DMS153 treated with DMSO at 0.1 percent for 48 hours (cell line): ENCODE data around the gene PRRT1B.
"Not testable (repeated sequence)": the region's sequence is repeated elsewhere in the genome, so short reads cannot be mapped to it uniquely, and the experiment has no call there.

ENCODE experiments used
- DNase-seq: peaks from one replicate; lab custom pipeline; 2025; ENCODE audit not compliant: unreplicated experiment; lab: John Stamatoyannopoulos, UW

Gene PRRT1B

DNA sequence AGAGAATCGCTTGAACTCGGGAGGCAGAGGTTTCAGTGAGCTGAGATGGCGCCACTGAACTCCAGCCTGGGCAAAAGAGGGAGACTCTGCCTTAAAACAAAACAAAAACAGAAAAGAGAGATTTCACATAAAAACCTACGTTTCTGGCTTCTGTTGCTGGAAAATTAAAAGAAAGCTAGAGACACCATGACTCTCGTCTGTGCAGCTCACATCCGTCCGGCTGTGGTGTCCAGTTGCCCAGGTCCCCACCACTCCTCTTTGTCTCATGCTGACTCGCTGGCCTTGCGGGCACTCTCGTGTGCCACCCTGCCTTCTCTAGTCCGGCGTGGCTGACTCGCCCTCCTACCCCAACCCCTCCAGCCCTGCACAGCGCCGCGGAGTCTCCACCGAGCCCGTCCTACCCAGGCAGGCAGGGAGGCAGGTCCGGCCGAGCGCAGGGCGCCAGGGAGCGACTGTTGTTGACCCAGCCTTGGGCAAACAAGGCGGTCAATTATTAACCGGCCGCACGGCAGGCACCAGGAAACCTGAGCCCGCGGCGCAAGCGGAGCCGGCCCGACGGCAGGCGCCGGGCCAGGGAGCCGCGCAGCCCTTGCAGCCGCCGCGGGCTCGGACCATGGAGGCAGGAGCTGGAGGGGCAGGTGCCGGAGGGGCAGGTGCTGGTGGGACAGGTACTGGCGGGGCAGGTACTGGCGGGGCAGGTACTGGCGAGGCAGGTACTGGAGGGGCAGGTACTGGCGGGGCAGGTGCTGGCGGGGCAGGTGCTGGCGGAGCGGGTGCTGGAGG, at the start of gene PRRT1B:
Gene PRRT1B, plus strand, starts transcription at position 521 of the 783 bp plus-strand sequence. Its CDS starts 93 bp downstream, at position 614.
- peak; percentile 52 for DNase-seq

DNA sequence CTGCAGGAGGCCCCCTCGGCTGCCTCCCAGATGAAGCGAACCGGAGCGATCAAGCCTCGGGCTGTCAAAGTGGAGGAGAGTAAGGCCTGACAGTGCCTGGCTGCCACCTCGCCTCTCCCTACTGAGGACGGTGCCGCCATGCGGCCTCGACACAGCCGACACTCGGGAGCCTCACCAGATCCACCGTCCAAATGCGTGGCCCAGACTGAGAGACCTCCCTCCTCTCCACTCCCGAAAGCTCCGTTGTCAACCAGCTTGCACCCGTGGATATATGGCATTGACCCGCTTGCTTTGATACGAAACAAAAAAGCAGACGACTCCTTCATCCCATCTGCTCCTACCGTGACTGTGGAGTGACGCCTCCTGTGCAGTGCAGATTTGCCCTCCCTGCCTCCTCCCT, 49.5 kb upstream of the PRRT1B start:
- DNase-seq: no peak

DNA sequence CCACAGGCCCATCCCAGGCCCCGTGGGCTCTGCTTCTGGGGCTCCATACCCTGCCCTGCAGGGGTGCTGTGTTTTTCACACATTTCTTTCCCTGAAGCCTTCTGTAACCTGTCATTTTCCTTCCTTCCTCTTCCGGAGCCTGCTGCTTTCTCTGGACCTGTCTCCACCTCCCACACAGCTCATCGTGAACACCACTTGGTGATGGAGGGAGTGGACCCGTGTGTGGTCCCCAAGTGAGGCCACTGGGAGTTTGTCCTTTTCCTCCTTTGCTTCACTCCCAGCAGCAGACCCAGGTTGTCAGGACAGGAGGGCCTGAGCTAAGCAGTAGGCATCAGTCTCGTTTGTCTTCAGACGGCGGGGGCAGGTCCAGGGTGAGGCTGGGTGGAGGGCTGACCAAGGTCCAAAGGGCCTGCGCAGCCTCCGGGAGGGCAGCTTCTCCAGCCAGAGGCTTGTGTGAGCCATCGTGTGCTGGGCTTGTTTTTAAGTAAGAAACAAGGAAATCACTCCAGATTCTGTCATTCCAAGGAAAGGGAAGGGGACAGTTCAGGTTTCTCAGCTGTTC, 48.4 kb upstream of the PRRT1B start:
- DNase-seq: no peak

DNA sequence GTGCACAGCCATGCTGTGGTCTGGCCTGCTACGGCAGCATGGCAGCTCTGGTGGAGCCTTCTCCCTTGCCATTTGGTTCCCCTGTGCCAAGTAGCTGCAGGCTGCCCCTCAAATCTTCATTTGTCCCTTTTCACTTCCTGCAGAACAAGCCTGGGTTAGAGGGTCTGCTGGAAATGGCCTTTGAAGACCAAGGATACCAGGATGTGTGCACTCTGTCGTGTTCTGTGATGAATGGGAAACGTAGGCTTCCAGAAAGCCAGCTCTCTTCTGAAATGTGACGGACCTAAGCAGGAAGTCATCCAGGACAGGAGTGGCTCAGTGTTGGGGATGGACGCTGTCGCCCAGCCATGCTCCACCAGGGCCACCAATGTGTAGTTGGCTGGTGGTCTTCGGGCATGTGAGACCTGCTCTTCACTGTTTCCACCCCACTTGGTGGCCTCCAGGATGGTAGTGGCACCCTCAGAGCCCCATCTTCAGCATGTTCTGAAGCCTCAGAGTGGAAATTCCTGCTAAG, 46.0 kb upstream of the PRRT1B start:
- DNase-seq: no peak

DNA sequence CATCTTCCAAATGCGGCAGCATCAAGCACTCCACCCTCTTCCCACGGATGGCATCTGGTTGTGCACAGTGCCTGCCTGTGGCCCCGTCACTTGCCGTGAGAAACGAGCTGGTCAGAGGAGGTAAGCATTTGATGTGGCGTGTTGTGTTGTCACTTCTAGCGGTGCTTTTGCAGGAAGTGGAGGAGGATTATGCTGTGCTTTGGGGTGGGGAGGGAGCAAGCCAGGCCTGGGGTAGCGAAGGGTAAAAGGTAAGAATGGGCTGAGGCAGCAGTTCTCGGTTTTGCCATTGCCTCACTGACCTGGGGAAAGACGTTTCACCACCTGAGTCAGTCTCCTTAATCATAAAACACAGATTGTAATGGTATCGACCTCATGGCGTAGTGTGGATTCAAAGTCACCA, 44.9 kb upstream of the PRRT1B start:
- no peak for DNase-seq

DNA sequence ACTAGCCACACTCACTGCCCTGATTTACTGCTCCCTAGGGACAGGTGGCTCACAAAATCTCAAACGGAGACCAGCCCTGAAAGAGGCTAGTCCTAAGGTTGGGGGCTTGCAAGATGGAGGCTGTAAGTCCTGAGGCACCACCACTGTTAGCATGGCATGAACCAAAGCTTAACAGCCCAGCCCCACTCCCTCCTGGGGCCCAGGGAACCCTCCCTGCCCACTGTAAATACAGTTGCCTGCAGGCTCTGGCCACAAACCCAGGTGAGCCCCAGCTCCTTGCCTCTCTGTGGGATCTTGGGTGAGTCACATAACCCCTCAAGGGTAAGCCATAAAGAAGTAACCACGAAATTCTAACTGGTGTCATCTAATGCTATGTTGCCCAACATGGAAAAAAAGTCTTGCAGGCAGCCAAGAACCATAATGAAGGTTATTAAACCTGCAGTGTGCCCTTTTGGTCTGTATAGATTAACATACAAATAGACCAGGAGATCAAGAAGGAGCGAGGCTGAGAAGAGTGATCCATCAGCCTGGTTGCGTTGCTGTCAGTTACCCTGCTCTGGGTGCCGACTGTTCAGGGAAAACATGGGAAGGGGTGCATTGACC, 44.3 kb upstream of the PRRT1B start:
- DNase-seq: no peak

DNA sequence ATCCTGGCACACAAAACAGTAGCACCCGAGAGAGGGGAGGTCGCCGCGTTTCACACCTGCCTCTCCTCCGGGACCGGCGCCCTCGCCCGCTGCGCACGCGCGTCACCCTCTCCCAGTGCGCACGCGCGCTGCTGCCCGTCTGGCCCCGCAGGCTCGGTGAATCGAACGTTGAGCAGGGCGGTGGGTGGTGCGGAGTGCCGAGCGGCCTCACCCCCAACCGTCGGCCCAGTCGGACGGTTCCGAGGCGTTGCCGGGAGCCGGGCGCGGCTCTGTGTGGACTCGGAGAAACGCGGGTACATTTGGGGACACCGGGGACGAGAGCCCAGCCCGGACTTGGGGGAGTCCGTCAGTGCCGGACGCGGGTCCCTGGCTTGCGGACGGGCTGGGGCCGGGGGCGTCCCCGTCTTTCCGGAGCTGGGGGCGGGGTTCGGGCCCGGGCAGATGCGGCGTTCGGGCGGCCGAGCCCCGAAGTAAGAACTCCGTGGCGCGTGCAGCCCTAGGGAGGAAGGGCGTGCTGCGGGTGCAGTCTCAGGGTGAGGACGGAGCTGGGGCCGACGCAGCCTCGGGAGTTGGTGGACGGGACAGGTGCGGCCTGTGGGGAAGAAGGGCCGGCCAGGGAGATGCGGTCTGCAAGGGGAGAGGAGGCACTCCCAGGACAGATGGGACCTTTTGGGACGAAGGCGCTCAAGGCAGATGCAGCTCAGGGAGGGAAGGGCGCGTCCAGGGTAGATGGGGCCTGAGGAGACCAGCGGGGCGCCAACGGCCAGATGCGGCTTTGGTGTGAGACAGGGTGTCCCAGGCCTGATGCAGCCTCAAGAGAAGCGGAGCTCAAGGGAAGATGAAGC, 42.3 kb upstream of the PRRT1B start, which contains the start of gene POMT1:
Gene POMT1, plus strand, starts transcription at position 138 of the 845 bp plus-strand sequence. CDS start 1,301 bp downstream, outside the sequence.
- peak; percentile 84 for DNase-seq

DNA sequence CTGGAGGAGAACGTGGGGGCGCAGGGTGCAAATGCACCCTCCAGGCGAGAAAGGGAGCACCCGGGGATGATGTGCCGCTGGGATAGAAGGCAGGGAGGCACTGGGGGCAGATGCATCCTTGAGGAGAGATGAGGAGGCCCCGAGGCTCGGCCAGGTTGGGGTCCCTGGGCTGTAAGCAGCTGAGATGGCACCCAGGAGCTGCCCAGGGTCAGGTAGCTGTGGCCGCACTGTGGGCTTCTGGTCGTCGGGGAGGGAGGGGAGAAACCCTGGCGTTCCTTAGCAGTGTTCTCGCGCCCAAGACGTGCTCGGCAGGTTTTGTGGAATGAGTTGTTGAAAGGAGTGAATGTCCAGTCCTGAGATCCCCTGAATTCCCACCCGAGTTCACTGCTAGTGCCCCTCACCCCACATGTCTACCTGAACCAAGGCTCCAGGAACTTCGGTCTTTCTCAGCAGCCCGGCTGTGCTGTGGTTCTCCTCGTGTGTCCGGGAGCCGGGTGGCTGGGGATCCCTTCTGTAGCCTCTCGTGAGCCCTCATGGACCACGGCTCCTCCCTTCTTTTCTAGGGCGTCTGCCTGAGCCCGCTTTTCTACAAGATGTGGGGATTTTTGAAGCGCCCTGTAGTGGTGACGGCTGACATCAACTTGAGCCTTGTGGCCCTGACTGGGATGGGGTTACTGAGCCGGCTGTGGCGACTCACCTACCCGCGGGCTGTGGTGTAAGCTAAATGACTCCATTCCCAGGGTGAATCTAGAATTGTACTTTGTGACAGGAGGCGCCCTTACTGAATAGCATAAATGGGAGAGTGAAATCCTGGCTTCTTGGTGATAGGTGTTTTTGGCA, 41.5 kb upstream of the PRRT1B start:
- no peak for DNase-seq

DNA sequence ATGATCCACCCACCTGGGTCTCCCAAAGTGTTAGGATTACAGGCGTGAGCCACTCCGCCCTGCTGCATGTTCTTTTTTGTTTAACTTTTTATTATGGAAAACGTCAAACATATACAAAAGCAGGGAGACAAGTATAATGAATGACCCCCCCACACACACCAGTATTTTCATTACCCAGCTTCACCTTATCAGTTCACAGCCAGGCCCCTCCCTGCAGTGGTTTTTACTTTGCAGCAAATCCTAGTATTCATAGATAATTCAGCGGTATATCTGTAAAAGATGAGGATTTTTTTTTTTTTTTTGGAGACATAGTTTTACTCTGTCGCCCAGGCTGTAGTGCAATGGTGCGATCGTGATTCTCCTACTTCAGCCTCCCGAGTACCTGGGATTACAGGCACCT, 40.3 kb upstream of the PRRT1B start:
- DNase-seq: no peak

DNA sequence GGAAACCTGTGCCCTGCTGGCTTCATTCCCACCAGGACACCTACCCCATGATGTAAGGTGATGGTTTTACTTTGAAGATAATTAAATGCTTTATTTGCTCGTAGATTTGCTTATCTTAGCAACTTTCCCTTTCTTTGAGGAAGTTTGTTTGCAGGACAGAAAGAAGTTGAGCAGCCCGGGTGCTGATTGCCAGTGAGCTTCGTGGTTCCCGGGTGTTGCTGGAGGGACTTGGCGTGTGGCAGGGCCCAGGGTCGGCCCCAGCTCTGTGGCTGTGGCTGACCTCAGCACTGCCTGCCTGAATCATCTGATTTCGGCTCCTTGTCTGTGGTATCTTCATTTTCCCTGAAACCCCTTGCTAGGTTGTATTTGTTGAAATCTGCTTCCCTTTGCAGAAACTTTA, 33.9 kb upstream of the PRRT1B start:
- DNase-seq: no peak

DNA sequence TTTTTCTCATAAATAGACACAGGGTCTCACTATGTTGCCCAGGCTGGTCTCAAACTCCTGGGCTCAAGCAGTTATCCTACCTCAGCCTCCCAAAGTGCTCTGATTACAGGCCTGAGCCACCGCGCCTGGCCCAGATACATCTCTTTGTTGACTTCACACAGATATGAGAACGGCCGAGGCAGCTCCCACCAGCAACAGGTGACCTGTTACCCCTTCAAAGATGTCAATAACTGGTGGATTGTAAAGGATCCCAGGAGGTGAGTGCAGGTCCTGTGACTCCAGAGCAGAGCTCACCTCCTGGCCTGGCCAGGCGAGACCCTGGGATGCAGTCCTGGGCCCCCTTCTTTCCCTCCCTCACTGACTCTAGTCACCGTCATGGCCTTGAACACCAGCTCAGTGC, 33.4 kb upstream of the PRRT1B start:
- no peak for DNase-seq

DNA sequence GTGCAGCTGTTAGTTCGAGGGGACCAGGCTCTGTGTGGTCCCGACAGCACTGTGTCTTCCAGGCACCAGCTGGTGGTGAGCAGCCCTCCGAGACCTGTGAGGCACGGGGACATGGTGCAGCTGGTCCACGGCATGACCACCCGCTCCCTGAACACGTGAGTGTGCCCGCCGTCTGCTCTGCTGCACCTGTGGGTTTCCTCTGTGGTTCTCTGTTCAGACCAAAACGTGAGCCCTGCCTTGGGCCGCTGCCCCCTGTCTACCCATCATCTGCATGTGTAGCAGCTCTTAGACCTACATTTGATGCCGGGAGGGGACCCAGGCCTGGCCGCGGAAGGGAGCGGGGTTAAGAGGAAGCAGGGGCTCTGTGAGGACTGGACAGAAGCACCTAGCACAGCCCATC, 32.1 kb upstream of the PRRT1B start:
- DNase-seq: no peak

DNA sequence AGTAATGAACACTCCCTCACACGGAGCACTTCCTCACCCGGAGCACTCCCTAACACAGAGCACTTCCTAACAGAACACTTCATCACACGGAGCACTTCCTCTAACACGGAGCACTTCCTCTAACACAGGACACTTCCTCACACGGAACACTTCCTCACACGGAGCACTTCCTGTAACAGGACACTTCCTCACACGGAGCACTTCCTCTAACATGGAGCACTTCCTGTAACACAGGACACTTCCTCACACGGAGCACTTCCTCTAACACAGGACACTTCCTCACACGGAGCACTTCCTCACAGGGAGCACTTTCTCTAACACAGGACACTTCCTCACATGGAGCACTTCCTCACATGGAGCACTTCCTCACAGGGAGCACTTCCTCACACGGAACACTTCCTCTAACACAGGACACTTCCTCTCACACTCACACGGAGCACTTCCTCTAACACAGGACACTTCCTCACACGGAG, 29.7 kb upstream of the PRRT1B start:
- DNase-seq: not testable (repeated sequence)

DNA sequence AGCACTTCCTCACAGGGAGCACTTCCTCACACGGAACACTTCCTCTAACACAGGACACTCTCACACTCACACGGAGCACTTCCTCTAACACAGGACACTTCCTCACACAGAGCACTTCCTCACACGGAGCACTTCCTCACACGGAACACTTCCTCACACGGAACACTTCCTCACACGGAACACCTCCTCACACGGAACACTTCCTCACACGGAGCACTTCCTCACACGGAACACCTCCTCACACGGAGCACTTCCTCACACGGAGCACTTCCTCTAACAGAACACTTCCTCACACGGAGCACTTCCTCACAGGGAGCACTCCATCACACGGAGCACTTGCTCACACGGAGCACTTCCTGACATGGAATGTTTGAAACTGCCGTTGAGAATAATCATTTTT, 29.2 kb upstream of the PRRT1B start:
- DNase-seq: no peak

DNA sequence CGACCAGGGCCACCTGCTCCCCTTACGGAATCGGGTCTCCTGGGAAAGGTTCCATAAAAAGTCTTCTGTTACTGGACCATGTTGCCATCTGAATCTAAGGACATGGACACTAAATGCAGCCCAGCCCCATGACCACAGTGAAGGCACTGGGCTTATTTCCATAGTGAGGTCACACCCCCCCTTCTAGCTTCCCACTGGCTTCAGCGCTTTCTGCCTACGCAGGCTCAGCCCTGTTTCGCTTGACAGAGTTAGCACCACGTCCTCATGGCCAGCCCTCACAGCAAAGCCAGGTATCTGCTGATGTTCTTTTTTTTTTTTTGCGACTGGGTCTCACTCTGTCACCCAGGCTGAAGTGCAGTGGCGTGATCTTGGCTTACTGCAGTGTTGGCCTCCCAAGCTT, 28.4 kb upstream of the PRRT1B start:
- DNase-seq: no peak

DNA sequence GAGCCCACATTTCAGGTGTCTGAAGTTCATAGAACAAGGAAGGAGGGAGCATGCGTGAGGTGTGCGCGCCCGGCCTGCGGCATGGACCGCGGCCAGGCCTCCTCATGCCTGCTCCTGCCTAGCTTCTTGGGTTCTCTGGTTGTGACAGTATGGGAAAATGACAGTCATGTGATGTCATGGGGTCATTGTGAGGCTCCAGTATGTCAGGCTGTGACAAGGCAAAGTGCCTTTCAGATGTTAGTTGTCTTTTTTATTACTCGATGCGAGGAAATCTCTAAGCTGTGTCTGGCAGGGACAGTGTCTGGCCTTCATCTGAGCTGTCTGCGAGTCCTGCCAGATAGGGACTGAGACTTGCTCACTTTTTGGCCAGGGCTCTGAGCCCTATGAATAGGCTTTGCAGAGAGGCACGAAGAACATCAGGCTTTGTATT, 27.5 kb upstream of the PRRT1B start:
- DNase-seq: no peak

DNA sequence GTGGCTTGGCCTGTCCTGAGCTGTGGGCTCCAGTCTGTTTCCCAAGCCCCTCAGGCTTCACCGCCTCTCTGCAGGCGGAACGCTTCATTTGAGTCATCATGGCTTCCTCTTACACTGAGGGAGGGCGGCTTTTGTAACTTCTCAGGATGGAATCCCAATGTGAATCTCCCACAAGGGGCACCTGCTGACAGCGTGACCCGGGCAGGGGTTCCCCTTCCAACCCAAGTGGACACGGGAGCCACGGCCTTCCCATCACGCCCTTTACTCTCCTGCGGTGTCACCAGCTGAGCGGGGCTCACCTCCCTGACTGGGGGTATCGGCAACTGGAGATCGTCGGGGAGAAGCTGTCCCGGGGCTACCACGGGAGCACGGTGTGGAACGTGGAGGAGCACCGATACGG, 26.8 kb upstream of the PRRT1B start:
- DNase-seq: no peak

DNA sequence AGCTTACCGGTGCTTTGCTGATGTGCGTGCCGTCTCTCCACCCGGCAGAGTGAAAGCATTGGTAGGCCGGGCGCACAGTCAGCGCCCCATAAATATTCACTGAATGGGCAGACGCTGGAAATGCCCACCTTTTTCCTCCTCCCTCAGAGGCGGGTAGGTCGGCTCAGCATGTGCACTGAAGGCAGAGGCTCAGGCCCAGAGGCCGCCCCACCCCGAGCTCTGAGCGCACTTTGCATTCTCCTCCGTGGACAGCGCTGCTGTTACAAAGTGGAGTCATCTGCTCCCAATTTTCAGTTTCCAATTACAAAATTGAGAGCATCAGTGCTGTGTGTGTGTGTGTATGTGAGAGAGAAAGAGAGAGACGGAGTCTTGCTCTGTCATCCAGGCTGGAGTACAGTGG, 24.8 kb upstream of the PRRT1B start:
- no peak for DNase-seq

DNA sequence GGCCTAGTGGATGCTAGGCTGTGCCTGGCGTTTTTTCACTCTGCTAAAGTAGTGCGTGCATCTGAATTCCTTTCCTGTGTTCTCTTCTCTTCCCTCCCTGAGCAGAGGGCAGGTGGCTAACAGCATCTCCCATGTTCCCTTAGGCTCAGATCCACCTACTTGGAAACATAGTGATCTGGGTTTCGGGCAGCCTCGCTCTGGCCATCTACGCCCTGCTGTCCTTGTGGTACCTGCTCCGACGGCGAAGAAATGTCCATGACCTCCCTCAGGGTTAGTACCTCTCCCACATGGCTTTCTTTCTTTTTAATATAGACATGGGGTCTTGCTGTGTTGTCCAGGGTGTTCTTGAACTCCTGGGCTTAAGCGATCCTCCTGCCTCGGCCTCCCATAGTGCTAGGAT, 24.1 kb upstream of the PRRT1B start:
- no peak for DNase-seq

DNA sequence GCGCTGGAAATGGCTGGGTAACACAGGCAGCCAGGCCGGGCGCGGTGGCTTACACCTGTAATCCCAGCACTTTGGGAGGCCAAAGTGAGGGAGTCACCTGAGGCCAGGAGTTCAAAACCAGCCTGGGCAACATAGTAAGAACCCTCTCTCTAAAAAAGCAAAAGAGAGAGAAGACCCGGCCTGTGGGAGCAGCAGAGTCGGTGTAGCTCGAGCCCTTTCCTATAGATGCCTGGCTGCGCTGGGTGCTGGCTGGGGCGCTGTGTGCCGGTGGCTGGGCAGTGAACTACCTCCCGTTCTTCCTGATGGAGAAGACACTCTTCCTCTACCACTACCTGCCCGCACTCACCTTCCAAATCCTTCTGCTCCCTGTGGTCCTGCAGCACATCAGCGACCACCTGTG, 23.5 kb upstream of the PRRT1B start:
- DNase-seq: no peak
